ENCODE data around the gene ZNF331.

GRCh38 chr19:53530622-53531021 is 7.3 kb upstream of the ZNF331 start:
- no peak for TF ChIP-seq CTCF (conservative IDR thresholded peaks at IDR 0.05; ENCODE audit: low read length)
- TF ChIP-seq EZH2phosphoT487 (IDR thresholded peaks at IDR 0.05; ENCODE audit: borderline replicate concordance): no peak

All from Loucy (cell line).